HL-60/S4 treated with phorbol 12-myristate 13-acetate at 8.2 ng/mL for 4 days and 3 days (cell line): Measurements from ENCODE around the gene FBXW11.

ENCODE experiments used
- in situ Hi-C: fragments of 300-500 bp; cut with MboI; formaldehyde crosslinking; loops from 2 replicates; pipeline ENCODE4 v1.15.0; 2022; ENCODE audit warnings: low sequenced_read_pairs

The FBXW11 gene

DNA sequence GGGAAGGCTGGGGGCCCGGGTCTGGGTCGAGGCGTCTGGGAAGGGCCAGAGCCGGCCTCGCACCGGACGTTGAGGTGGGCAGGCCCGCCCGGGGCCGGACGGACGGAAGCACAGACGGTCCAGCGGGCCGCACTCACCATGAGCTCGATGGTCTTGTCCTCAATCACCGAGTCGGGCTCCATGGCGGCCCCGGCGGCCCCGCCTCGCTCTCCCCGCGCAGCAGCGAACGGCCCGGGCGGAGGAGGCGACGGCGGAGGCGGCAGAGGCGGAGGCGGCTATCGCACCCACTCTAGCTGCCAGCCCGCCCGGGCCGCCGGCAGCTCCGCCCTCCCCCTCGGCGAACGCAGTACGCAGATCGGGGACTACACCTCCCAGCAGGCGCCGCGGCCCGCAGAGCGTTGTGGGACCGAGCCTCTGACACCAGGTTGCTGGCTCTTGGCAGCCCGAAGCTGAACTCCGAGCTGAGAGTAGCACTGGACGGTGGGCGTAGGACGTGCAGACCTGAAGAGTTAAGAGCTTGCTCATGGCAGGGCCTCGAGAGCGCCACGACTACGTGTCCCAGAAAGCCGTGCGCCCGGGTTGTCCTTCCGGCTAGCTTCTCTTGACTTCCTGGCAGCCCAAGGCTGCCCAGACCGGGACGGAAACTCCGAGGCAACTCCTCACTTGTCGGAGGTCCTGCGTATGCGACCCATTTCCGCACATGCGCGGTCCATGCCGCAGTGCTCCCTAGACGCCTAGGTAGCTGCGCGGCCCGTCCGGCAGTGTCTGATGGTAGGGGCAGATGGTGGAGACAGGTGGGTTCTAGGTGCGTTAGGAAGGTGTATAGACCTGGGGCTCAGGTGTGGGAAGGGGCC is at the start of gene FBXW11:
FBXW11 (minus strand) TSS at position 318 of the 854 bp plus-strand sequence; CDS start at position 182, 136 bp downstream.
- in situ Hi-C loops = no loop called here

DNA sequence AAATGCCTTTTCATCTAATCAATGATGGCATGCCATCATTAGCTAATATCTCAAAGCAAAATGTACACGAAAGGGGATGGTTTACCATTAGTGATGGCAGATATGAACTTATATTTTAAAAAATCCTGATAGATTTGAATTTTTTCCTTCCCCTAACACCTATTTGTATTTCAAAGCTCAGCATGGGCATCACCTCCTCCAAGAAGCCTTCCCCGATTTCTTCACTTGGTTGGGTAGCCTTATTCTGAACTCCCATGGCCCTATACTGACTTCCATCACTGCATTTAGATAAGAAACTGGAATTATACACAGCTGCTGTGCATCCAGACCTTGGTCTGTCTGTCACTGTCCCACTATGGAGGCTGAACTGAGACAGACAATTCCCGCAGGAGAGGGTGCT is 49.6 kb upstream of the FBXW11 start:
- in situ Hi-C loops = no loop called here

DNA sequence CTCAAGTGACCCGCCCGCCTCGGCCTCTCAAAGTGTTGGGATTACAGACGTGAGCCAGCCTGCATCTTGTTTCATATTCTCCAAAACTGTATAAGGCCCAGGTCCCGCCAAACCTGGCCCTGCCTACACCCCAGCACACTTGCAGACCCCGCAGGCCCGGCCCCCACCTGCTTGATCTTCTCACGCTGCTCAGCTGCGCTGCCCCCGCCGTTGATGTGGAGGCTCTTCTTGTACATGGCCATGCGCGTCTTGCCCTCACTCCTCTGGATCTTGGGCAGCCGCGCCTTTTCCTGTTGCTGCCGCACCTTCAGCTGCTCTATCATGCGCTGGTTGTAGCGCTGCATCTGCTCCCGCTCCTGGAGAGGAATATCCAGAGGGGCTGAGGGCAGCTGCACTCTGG is 49.0 kb upstream of the FBXW11 start:
- in situ Hi-C loops = no loop called here

DNA sequence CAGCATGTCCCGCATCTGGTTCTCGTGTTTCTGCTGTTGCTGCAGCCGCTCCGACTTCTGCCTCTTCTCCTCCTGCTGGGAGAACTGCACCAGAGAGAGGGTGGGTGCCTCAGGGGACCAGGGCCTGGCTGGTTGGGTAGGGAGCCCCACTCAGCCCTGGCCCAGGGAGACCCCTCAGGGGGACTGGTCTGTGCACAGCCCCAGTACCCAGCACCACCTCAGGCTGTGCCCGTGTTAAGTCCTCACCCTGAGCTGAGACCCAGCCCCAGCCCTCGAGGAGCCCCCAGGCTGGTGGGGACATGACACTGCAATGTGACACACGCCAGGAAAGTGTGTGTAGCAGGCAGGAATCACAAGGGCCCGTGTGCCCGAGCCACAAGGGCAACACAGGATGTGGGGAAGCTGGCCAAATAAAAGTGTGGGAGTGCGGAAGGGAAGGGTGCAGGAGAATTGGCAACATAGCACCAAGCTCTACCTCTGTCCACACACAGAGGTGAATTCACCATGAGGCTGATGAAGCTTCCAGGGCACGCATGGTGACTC is 48.2 kb upstream of the FBXW11 start:
- in situ Hi-C loops = no loop called here

DNA sequence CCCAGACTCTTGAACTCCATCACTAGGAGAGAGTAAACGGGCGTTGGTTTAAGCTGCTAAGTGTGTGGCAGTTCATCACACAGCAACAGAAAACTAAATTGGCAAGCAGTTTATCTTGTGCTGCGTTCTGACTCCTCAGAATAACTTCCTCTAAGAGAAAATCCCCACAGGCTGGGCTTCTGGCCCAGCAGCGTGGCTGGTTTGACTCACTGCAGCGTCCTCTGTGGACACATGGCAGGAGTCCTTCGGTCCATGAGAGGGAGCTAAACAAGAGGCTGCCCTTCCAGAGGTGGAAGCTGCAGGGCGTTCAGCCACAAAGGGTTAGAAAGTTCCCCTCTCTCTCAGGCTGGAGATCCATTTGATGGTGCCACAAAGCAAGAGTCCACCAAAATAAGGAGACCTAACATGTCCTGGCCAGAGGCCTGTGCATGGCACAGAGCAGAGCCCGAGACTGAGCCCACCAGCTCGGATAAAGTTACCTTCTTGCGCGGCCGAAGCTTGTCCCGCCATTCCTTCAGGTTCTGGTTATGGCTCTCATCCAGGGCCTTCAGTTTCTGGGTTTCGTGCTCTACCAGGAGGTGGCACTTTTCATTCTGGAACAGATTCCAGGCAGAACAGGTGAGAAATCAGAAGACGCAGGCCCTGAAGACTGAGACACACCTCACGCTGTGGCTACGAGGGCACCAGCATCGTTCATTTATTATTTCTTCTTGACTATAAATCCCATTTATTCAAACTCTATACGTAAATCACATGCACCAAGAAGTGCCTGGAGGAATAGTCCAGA is 46.2 kb upstream of the FBXW11 start:
- in situ Hi-C loops = no loop called here

DNA sequence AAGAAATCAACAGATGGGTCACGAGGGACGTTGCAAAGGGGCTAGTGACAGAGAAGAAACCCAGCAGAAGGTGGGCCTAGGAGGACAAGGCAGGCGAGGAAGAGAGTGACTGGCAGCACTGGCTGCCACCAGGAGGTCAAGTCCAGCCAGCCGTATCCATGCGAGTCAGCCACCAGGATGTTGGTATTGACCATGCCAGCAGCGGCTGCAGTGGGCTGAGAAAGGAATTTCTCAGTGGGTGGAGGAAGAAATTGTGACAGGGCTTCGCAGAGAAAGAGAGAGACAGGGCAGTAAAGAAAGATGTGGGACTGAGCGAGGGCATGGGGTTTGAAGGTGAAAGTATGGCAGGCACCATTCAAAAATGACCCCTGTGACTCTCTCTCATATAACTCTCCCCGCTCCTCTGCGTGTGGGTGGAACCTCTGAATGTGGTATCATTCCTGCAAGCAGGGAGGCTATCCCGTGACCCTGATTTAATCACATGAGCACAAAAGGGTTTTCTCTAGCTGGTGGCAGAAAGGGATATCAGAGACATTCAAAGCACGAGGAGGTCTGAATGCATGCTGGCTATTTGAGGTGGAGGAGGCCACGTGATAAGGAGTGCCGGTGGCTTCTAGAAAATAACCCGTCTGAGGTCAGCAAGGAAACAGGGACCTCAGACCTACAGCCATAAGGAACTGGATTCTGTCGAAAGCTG is 45.4 kb upstream of the FBXW11 start:
- in situ Hi-C loops = no loop called here

DNA sequence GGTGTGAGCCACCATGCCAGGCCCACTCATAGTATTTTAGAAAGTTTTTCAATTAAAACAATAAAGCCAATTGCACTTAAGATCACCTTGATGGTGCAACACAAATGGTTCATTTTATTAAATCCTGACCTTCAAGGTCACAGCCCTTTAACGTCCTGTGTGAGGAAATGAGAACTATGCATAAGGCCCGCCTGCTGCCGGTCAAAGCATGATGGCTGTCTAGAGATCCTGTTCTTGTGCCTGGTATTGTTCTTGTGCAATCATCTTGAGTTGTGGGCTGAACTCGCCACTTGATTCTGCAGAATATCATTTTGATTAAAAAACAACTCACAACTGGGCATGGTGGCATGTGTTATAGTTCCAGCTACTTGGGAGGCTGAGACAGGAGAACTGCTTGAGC is 43.6 kb upstream of the FBXW11 start:
- in situ Hi-C loops = no loop called here

DNA sequence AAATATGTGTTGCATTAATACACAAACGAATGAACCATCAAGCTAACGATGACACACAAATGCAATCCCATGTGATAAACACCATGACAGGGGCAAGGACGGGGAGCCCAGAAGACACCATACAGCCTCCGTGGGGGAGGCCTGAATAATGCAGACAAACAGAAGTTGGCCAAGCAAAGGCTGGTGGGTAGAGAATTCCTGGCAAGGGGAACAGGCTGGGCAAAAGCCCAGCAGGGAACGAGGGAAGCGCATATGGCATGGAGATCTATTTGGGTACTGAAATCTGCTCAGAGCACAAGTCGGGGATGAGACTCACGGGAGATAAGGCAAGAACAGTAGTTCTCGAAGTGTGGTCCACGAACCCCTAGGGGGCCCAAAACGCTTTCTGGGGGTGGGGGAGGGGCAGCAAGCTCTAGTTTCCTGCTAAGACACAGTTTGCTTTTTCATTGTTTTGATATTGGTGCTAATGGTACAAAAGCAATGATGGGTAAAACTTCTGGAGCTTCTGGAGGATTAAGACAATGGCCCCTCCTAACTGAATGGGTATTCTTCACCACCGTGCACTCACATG is 42.9 kb upstream of the FBXW11 start:
- in situ Hi-C loops = loop anchor here (25.0 kb wide), 1 partner anchor 637 kb away; the partner anchor contains the start of gene FGF18

DNA sequence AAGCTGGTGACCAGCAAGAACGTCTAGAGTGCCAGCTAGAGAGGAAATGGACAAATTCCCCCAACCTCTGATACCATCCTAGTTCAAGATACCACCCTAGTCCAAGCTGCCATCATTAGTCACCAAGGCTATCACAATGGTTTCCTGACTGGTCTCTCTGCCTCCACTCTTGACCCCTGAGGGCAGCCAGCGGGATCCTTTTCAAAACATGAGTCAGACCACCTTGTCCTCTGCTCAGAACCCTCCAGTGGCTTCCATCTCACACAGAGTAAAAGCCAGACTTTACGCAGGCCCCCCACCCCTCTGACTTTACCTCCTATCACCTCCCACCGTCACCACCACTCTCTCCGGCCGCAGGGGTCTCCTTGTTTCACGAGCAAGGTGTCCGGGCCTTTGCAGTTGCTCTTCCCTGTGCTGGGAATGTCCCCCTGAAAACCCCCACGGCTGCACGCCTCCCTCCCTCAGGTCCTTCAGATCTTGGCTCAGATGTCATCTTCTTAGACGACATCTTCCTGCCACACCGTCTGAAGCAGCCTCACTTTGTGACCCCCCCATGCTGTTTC is 42.2 kb upstream of the FBXW11 start:
- in situ Hi-C loops = loop anchor here (25.0 kb wide), 1 partner anchor 636 kb away; the partner anchor contains the start of gene FGF18

DNA sequence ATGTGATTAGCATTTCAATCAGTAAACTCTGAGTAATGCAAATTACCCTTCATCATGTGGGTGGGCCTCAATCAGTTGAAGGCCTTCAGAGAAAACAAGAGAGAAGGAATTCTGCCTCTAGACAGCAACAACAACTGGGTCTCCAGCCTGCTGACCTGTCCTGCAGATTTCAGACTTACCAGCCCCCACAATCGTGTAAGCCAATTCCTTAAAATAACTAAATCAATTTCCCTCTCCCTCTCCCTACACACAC is 41.7 kb upstream of the FBXW11 start:
- in situ Hi-C loops = loop anchor here (25.0 kb wide), 1 partner anchor 636 kb away; the partner anchor contains the start of gene FGF18

DNA sequence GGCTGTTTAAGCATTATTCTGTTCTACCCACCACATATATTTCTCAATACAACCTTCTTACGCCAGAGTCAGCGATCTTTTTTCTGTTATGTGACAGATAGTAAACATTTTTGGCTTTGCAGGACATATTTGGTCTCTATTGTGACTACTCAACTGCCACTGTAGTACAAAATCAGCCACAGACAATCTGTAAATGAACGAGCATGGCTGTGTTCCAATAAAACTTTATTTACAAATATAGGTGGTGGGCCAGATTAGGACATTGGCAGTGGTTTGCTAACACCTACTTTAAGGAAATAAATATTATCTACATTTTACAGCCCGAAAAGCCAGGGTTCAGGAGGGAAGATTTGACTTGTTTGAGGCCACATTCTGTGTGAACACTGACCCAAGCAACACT is 40.2 kb upstream of the FBXW11 start:
- in situ Hi-C loops = loop anchor here (25.0 kb wide), 1 partner anchor 634 kb away; the partner anchor contains the start of gene FGF18

DNA sequence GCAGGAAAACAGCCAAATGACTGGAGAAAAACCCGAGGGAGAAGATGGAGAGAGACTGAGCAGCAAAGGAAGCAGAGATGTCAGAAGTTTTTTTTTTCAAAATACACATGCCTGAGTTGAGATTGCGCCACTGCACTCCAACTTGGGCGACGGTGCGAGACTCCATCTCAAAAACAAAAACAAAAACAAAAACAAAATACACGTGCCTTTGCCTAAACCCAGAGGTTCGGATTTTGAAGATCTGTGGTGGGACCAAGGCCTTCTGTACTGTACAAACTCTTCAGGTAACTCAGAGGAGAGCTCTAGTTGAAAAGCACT is 38.8 kb upstream of the FBXW11 start:
- in situ Hi-C loops = loop anchor here (25.0 kb wide), 1 partner anchor 633 kb away; the partner anchor contains the start of gene FGF18

DNA sequence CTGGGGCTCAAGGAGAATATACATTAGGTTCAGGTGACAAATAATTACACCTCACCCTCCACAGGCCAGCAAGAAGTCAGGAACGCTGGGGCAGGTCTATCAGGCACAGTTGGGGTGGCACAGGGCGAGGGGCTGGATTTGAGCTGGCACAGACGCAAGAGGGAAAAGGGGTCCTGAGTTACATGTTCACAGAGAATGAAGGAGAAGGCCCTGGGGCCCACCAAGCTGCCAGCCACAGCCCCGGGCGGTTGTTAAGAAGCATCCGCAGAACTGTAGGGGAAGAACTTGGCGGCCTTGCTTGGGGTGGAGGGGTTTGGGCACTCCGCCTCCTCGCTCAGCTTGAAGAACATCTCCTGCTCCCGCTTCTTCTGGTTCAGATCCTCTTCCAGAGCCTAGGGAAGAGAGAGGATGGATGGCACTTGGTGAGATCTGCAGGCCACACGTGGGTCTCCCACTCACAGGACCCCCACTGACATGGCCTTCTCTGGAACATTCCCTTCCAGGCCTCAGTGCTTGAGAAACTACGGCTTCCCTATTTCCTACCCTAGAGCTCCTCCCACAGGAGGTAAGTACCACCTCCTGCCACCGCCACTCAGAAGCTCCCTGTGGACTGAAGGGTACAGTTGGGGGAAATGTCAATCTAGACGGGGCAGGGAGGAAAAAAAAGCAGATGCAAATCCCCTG is 38.3 kb upstream of the FBXW11 start:
- in situ Hi-C loops = loop anchor here (25.0 kb wide), 1 partner anchor 632 kb away; the partner anchor contains the start of gene FGF18

DNA sequence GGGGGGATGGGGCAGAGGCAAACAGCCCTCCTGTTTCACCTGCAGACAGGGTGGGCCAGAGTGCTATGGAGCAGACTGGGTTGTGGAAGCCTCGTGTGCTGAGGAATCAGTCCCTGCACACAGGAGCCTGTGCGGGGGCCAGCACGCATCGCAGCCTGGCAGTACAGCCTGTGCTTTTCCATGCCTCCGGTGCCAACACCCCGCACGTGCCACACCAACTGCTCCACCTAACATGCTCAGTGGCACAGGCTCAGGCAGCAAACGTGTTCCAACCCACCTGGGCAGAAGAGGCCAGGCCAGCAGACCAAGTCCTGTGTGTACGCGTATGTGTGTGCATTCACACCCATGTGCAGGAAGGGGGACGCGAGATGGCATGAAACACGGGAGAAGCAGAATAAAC is 37.4 kb upstream of the FBXW11 start:
- in situ Hi-C loops = loop anchor here (25.0 kb wide), 1 partner anchor 632 kb away; the partner anchor contains the start of gene FGF18

DNA sequence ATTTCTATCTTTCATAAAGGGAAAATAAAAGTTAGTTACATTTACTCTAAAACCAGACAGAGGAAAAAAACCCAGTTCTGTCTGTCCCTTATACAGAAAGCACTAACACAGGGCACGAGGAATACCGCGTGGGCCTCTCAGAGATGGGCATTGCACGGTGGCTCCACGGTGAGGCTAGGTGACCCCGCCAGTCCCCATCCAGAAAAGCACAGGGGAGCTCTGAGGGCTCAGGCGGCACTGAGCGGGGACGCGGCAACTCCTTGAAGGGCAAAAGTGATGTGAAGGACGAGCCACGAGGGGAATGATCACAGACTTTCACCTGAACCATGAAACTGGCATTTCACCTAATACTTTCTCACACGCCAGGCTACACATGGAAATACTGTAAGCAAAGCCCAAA is 35.7 kb upstream of the FBXW11 start:
- in situ Hi-C loops = loop anchor here (25.0 kb wide), 1 partner anchor 630 kb away; the partner anchor contains the start of gene FGF18

DNA sequence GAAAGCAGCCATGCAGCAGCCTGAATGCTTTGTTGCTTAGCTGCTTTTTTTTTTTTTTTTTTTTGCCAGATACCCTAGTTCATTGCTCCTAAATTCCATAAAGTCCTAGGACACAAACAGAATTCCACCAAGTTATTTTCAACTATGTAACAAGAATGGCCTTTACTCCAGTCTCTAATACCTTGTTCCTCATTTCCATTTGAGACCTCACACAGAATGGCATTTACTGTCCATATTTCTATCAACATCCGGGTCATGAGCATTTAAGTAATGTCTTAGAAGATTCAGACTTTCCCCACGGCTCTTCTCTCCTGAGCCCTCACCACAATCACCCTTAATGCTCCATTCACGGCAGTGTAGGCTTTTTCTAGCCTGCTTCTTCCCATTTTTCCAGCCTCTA is 31.7 kb upstream of the FBXW11 start:
- in situ Hi-C loops = loop anchor here (25.0 kb wide), 1 partner anchor 626 kb away; the partner anchor contains the start of gene FGF18

DNA sequence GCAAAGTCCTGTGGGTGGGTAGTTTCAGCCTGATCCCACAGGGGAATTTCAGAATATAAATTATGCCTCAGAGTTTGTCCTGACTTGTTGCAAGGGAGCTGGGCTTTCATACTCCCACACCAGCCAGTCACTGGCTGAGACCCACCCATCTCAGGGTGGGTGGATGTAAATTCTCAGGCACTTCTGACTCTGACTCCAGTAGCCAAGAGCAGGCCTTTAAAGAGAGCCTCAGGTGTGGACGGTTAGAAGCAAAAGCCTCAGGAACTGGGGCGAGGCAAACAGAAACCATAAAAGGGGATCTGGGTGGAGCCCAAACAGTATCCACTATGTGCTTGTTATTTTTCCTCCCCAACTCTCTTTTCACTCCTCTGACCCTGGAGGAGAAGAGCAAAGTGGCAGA is 28.6 kb upstream of the FBXW11 start:
- in situ Hi-C loops = loop anchor here (25.0 kb wide), 1 partner anchor 623 kb away; the partner anchor contains the start of gene FGF18

DNA sequence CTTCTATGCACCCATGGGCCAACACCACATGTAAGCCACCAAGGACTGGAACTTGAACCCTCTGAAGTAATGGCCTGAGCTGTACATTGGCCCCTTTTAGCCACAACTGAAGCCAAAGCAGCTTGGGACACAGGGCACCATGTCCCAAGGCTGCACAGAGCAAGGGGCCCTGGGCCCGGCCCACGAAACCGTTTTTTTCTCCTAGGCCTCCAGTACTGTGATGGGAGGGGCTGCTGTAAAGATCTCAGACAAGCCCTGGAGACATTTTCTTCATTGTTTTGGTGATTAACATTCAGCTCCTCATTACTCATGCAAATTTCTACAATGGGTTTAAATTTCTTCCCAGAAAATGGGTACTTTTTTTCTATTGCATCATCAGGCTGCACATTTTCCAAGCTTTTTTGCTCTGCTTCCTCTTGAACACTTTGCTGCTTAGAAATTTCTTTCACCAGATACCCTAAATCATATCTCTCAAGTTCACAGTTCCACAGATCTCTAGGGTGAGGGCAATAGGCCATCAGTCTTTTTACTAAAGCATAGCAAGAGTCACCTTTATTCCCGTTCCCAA is 25.5 kb upstream of the FBXW11 start:
- in situ Hi-C loops = loop anchor here (25.0 kb wide), 1 partner anchor 620 kb away; the partner anchor contains the start of gene FGF18

DNA sequence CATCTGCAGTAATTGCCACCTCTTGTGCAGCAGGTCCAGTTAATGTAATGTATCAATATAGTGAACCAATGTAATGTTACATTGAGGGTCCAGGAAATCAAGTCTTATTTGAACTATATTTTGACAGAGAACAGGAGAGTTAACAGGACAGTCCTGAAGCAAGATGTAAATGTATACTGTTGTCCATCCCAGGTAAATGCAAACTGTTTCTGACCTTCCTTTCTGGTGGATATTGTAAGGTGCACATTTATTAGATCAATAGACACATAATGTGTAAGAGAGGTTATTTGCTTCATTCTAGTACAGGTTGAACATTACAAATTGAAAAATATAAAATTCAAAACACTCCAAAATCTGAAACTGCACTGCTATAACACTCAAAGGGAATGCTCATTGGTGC is 23.4 kb upstream of the FBXW11 start:
- in situ Hi-C loops = loop anchor here (25.0 kb wide), 1 partner anchor 618 kb away; the partner anchor contains the start of gene FGF18
